Choroid plexus epithelial cell (primary cell): ENCODE results near the gene CCNE1.
"Not testable (repeated sequence)": the region's sequence is repeated elsewhere in the genome, so short reads cannot be mapped to it uniquely, and the experiment has no call there.

ENCODE experiments used
- DNase-seq: peaks from one replicate; pipeline ENCODE4 v3.0.0-alpha.2; 2010; ENCODE audit warnings: low read depth
- H3K4me3 ChIP-seq: 2 replicates; pipeline ENCODE4 v1.5.1; 2011; ENCODE audit warnings: low read depth, mild to moderate bottlenecking, control low read depth, low read length, moderate library complexity
- CTCF ChIP-seq: conservative IDR thresholded peaks from 2 replicates; pipeline ENCODE4 v1.5.1; 2011; ENCODE audit warnings: low read depth, mild to moderate bottlenecking, control low read depth, inconsistent platforms, low read length, moderate library complexity

The CCNE1 gene

GRCh38 chr19:29798774-29799497 lies 12.9 kb upstream of the CCNE1 start:
- no peak for TF ChIP-seq CTCF
- DNase-seq: peak; percentile 48
- H3K4me3 ChIP-seq: no peak overlapping the region

- no peak for DNase-seq
- TF ChIP-seq CTCF: no peak
- no peak overlapping the region for H3K4me3 ChIP-seq
These were observed 11.5 kb upstream of the CCNE1 start for GRCh38 chr19:29800100-29800825.

DNA sequence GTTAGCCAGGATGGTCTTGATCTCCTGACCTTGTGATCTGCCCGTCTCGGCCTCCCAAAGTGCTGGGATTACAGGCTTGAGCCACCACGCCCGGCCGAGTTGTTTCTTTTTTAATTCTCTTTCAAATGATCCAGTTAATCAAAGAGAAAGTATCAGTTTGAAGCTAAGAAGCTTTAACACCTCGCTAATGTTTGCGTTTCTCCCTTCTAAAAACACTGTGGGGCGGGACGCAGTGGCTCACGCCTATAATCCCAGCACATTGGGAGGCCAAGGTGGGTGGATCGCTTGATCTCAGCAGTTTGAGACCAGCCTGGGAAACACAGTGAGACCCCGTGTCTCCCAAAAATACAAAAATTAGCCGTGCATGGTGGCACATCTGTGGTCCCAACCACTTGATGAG lies 7.8 kb upstream of the CCNE1 start:
- not testable (repeated sequence) for H3K4me3 ChIP-seq, DNase-seq

DNA sequence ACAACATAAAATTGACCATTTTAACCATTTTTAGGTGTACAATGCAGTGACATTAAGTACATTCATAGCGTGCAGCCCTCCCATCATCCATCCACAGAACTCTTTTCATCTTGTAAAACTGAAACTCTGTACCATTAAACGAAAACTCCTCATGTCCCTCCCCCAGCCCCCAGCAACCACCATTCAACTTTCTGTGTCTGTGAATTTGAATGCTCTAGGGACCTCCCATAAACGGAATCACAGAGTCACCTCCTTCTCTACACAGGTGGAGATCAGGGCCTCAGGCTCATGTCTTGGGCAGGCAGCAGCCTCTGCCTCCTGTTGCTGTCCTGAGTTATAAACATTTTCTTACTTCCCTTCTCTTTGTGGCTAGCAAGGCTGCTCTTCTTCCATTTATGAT lies 7.3 kb upstream of the CCNE1 start:
- H3K4me3 ChIP-seq: no peak overlapping the region
- DNase-seq: no peak
- no peak for TF ChIP-seq CTCF

- no peak for DNase-seq
- no peak overlapping the region for H3K4me3 ChIP-seq
- TF ChIP-seq CTCF: no peak
These were observed 6.5 kb upstream of the CCNE1 start for GRCh38 chr19:29805031-29805965.

DNA sequence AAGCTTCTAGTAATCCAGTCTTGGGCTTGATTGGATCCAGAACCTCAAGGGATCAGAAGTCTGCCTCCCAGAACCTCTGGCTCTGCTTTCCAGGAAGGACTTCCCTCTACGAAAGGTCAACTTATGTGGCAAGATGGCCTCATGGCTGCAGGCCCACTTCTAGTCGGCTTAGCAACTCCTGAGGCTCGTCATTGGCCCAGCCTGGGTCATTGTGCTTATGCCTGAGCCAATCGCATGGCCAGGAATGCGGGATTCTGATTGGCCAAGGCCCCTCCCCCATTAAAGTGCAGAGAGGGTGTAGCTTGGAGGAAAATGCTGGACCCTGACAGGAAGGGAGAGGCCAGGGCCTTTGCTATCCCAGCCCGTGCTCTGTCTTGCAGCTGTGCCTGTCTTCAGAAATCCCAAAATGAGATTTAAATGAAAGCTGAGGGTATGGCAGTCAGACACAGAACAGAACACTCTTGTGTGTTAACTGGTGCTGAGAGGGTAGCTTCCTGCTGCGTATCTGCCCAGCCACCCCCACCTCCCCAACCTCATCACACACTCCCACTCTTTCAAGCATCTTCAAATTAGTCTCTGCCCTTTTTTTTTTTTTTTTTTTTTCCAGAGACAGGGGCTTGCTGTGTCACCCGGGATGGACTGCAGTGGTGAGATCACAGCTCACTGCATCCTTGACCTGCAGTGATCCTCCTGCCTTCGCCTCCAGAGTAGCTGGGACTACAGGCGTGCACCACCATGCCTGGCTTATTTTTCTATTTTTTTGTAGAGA lies 5.5 kb upstream of the CCNE1 start:
- no peak overlapping the region for H3K4me3 ChIP-seq
- no peak for TF ChIP-seq CTCF
- DNase-seq: peak; percentile 76
